Measurements from ENCODE around the gene CDPF1.

DNA sequence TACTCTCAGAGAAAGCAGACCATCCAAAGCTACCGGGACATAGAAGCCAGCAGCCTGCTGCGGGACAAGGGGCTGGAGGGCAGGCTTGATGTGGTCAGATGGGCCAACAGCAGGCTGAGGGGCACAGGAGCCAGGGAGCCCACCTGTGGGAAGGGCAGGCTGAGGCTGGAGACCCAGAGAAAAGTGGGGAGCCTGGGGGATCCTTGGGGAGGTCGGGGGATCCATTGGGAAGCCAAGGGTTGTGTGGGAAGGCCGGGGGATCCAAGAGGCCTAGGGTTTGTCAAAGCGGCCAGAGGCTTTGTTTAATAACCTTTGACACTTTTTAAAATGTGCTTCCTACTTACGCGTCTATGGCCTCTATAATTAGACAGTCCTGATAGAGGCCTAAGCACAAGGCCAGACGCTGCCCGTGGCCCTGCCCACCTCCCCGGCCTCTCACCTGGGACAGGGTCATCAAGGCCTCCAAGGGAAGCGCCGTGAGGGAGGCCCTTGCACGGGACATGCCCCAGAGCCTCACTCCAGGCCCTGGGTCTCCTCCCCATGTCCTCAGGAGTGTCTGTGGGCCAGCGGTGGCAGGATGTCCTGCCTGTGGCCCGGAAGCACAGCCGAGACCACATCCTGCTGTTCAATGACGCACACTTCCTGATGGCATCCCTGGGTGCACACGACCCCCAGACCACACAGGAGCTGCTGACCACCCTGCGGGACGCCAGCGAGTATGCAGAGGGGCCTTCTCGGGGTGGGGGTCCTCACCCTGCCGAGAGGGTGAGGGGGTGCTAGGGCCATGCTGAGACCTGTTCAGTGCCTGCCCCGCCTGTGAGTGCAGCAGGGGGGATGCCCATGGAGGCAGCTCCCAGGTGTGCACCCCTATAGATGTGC, 38.0 kb upstream of the CDPF1 start:
- TF ChIP-seq, protein P1, sequence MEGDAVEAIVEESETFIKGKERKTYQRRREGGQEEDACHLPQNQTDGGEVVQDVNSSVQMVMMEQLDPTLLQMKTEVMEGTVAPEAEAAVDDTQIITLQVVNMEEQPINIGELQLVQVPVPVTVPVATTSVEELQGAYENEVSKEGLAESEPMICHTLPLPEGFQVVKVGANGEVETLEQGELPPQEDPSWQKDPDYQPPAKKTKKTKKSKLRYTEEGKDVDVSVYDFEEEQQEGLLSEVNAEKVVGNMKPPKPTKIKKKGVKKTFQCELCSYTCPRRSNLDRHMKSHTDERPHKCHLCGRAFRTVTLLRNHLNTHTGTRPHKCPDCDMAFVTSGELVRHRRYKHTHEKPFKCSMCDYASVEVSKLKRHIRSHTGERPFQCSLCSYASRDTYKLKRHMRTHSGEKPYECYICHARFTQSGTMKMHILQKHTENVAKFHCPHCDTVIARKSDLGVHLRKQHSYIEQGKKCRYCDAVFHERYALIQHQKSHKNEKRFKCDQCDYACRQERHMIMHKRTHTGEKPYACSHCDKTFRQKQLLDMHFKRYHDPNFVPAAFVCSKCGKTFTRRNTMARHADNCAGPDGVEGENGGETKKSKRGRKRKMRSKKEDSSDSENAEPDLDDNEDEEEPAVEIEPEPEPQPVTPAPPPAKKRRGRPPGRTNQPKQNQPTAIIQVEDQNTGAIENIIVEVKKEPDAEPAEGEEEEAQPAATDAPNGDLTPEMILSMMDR (IDR thresholded peaks at IDR 0.05) = no peak
- no peak for TF ChIP-seq POLR2A (IDR thresholded peaks at IDR 0.05)
